K562 (cell line): ENCODE measurements around the gene KCNG4. TPM values are rescaled to one million over a fixed set of nuclear protein-coding genes. Genes with fewer than 3 reads are reported as not detected.

ENCODE experiments used
- ATAC-seq: fragments of 200-7000 bp; cut with Tn5 transposase; 3 replicates; pipeline ENCODE4 v1.9.1; 2020; ENCODE audit warnings: moderate library complexity
- BruUV-seq: library from RNA; stranded (reverse); fragments of 400-500 nt; replicated peaks from 2 replicates; lab custom pipeline; 2021; lab: Mats Ljungman, UMichigan
- CTCF ChIA-PET: fragments of 300-600 bp; formaldehyde crosslinking; extraction: SDS; loops from one replicate; lab custom pipeline; 2021; ENCODE audit warnings: low intra/inter-chr PET ratio; lab: Yijun Ruan, JAX
- POLR2A ChIA-PET: fragments of 300-600, 350-650 bp; sonication (Branson Sonifier 250); formaldehyde crosslinking; extraction: SDS; loops from one replicate; lab custom pipeline; 2021; ENCODE audit warnings: antibody characterized with exemption, inconsistent platforms; lab: Yijun Ruan, JAX
- DNase-seq, 4 experiments: peaks; one replicate each; pipeline versions ENCODE4 v3.0.0 to v3.0.0-alpha.2; 2011 to 2018; ENCODE audit warnings: low spot score in 3 of 4, mixed read lengths in 3 of 4; ENCODE audit errors: extremely low read depth in 1 of 4
- FAIRE-seq: peaks from 2 replicates; lab custom pipeline; 2011; peaks lifted over from hg19 to GRCh38; lab: Jason Lieb, UNC
- H2AFZ ChIP-seq: 2 replicates; pipeline ENCODE4 v1.6.0; 2011; ENCODE audit warnings: low read depth, low read length, control low read depth, inconsistent platforms
- H3K27ac ChIP-seq: fragments of 200-600 bp; 3 replicates; pipeline ENCODE4 v1.8.0; 2011; ENCODE audit warnings: low read depth, mild to moderate bottlenecking, control low read depth, inconsistent platforms, low read length, moderate library complexity, mixed read lengths; ENCODE audit errors: extremely low read depth
- H3K27me3 ChIP-seq, 2 experiments: fragments of 300-600 bp in 1 of 2; 2 replicates in 1 of 2; 3 replicates in 1 of 2; pipeline versions ENCODE4 v1.6.0 to v1.8.0; 2011; ENCODE audit warnings: inconsistent platforms in 2 of 2, low read length in 2 of 2, mild to moderate bottlenecking in 1 of 2, mixed read lengths in 1 of 2, moderate library complexity in 1 of 2; ENCODE audit not compliant: control insufficient read depth in 2 of 2, insufficient read depth in 2 of 2
- H3K36me3 ChIP-seq: fragments of 300-600 bp; 3 replicates; pipeline ENCODE4 v1.8.0; 2011; ENCODE audit warnings: mild to moderate bottlenecking, low read length, inconsistent platforms; ENCODE audit not compliant: control insufficient read depth, insufficient read depth
- H3K4me1 ChIP-seq, 2 experiments: fragments of 200-600 bp in 1 of 2; replicated peaks in 1 of 2; 2 replicates in 1 of 2; 3 replicates in 1 of 2; pipeline versions ENCODE4 v1.5.1 to v1.8.0; 2011; ENCODE audit warnings: inconsistent platforms in 2 of 2, low read length in 2 of 2, mild to moderate bottlenecking in 1 of 2, mixed read lengths in 1 of 2, moderate library complexity in 1 of 2; ENCODE audit not compliant: control insufficient read depth in 2 of 2, insufficient read depth in 2 of 2
- H3K4me2 ChIP-seq: 2 replicates; pipeline ENCODE4 v1.6.1; 2011; ENCODE audit warnings: low read length, control low read depth, inconsistent platforms, mixed read lengths; ENCODE audit not compliant: insufficient read depth
- H3K4me3 ChIP-seq: fragments of 200-600 bp; sonication (generic), shearing (Covaris generic); 2 replicates; pipeline ENCODE4 v1.5.1; 2016; ENCODE audit warnings: control low read depth, inconsistent platforms
- H3K79me2 ChIP-seq: fragments of 200-600 bp; 3 replicates; pipeline ENCODE4 v1.8.0; 2011; ENCODE audit warnings: low read length, inconsistent platforms; ENCODE audit not compliant: control insufficient read depth, insufficient read depth
- H3K9ac ChIP-seq, 2 experiments: 2 replicates each; pipeline versions ENCODE4 v1.6.0 to v1.6.1; 2011; ENCODE audit warnings: low read depth in 2 of 2, low read length in 2 of 2, control low read depth in 1 of 2, inconsistent platforms in 1 of 2, mild to moderate bottlenecking in 1 of 2, mixed read lengths in 1 of 2; ENCODE audit not compliant: insufficient read depth in 1 of 2
- H3K9me1 ChIP-seq: one replicate; pipeline ENCODE4 v1.6.0; 2011; ENCODE audit warnings: inconsistent platforms, mild to moderate bottlenecking, low read length, moderate library complexity; ENCODE audit not compliant: control insufficient read depth, insufficient read depth
- H3K9me3 ChIP-seq: replicated peaks from 2 replicates; pipeline ENCODE4 v1.5.1; 2011; ENCODE audit warnings: low read depth, low read length, inconsistent platforms; ENCODE audit not compliant: control insufficient read depth, insufficient read depth
- H4K20me1 ChIP-seq: replicated peaks from 2 replicates; pipeline ENCODE4 v1.6.1; 2011; ENCODE audit warnings: low read length, inconsistent platforms, mixed read lengths; ENCODE audit not compliant: control insufficient read depth, insufficient read depth
- ARID4B ChIP-seq: sonication (generic); formaldehyde crosslinking; IDR thresholded peaks from 2 replicates; pipeline ENCODE4 v1.8.0; 2022; ENCODE audit warnings: mild to moderate bottlenecking, missing genetic modification reagents
- CREBBP ChIP-seq: IDR thresholded peaks from one replicate; pipeline ENCODE4 v1.6.1; 2012; ENCODE audit warnings: low read depth, mild to moderate bottlenecking, control low read depth, inconsistent platforms, low read length
- CSDE1 ChIP-seq, 2 experiments: fragments of 450-650 bp; IDR thresholded peaks; 2 replicates each; pipeline ENCODE4 v1.6.1; 2016; ENCODE audit warnings: mild to moderate bottlenecking in 1 of 2
- CTBP1 ChIP-seq: fragments of 450-650 bp; IDR thresholded peaks from 2 replicates; pipeline ENCODE4 v1.6.1; 2016; ENCODE audit warnings: borderline replicate concordance
- E2F4 ChIP-seq: sonication (generic); formaldehyde crosslinking; IDR thresholded peaks from 2 replicates; pipeline ENCODE4 v1.8.0; 2022; ENCODE audit warnings: mild to moderate bottlenecking, low read depth, missing genetic modification reagents
- ELF1 ChIP-seq: fragments of 200-800 bp; sonication (Bioruptor generic); IDR thresholded peaks from 2 replicates; pipeline ENCODE4 v1.6.1; 2016; ENCODE audit warnings: missing genetic modification characterization, missing compliant biosample characterization
- HNRNPK ChIP-seq: fragments of 200-400 bp; formaldehyde crosslinking; IDR thresholded peaks from one replicate; pipeline ENCODE4 v1.6.1; 2018; ENCODE audit warnings: mild to moderate bottlenecking, low read depth, low read length; ENCODE audit not compliant: poor library complexity, severe bottlenecking
- HSF4 ChIP-seq: fragments of 250-450 bp; sonication (Bioruptor Pico); IDR thresholded peaks from 2 replicates; pipeline ENCODE4 v2.1.2; 2022; ENCODE audit warnings: mild to moderate bottlenecking, moderate library complexity, borderline replicate concordance
- NFE2 ChIP-seq: IDR thresholded peaks from 2 replicates; pipeline ENCODE4 v1.6.1; 2014; ENCODE audit warnings: antibody characterized with exemption, low read depth
- PCBP1 ChIP-seq: fragments of 200-400 bp; formaldehyde crosslinking; IDR thresholded peaks from 2 replicates; pipeline ENCODE4 v1.6.1; 2018; ENCODE audit warnings: mild to moderate bottlenecking, low read depth, low read length; ENCODE audit not compliant: poor library complexity, severe bottlenecking
- SAFB ChIP-seq: fragments of 200-400 bp; formaldehyde crosslinking; IDR thresholded peaks from 2 replicates; pipeline ENCODE4 v1.6.1; 2017; ENCODE audit warnings: low read depth, low read length, borderline replicate concordance
- TCFL5 ChIP-seq: fragments of 250-450 bp; sonication (Bioruptor Pico); conservative IDR thresholded peaks from 2 replicates; pipeline ENCODE4 v1.6.1; 2021; ENCODE audit warnings: mild to moderate bottlenecking, moderate library complexity, matching md5 sums
- ZFP30 ChIP-seq: fragments of 250-450 bp; sonication (Bioruptor Pico); IDR thresholded peaks from 2 replicates; pipeline ENCODE4 v1.8.0; 2022; ENCODE audit warnings: moderate library complexity, mild to moderate bottlenecking, inconsistent platforms, borderline replicate concordance
- ZNF124 ChIP-seq: sonication (generic); formaldehyde crosslinking; IDR thresholded peaks from 2 replicates; pipeline ENCODE4 v1.8.1; 2022; ENCODE audit warnings: missing genetic modification reagents
- ZNF277 ChIP-seq: fragments of 250-450 bp; sonication (Bioruptor Pico); IDR thresholded peaks from 2 replicates; pipeline ENCODE4 v1.8.0; 2022; ENCODE audit warnings: inconsistent platforms, mild to moderate bottlenecking, moderate library complexity, borderline replicate concordance
- ZNF354B ChIP-seq: fragments of 250-450 bp; sonication (Bioruptor Pico); IDR thresholded peaks from 2 replicates; pipeline ENCODE4 v1.4.0; 2020
- ZNF561 ChIP-seq: fragments of 450-650 bp; formaldehyde crosslinking; conservative IDR thresholded peaks from 2 replicates; pipeline ENCODE4 v1.4.0; 2020; ENCODE audit warnings: mild to moderate bottlenecking, moderate library complexity
- ZNF785 ChIP-seq: fragments of 250-450 bp; sonication (Bioruptor Pico); IDR thresholded peaks from 2 replicates; pipeline ENCODE4 v1.4.0; 2020; ENCODE audit warnings: mild to moderate bottlenecking
- WGBS: fragments of 100-300 bp; shearing (Covaris generic); methylation state at CpG from one replicate; pipeline ENCODE4 v1.1.6; 2016; ENCODE audit warnings: low coverage, mixed read lengths; ENCODE audit not compliant: insufficient coverage; ENCODE audit errors: missing lambda C conversion rate; 5-methylcytosine and 5-hydroxymethylcytosine counted together
- in situ Hi-C: fragments of 300-500 bp; cut with MboI; formaldehyde crosslinking; loops from 4 replicates; pipeline ENCODE4 v1.15.0; 2018; ENCODE audit warnings: inconsistent platforms, mixed read lengths
- intact Hi-C: fragments of 100-400 bp; cut with micrococcal nuclease; formaldehyde crosslinking; loops from 2 replicates; pipeline ENCODE4 v1.14.2; 2022
- polyA plus RNA-seq, 8 experiments: library from polyadenylated mRNA; depleted of rRNA in 4 of 8; stranded (reverse) in 5 of 8; unstranded in 3 of 8; fragments of >200 nt; fragmentation: Nextera tagmentation in 2 of 8; fragmentation: Illumina TruSeq in 1 of 8; extraction: Ambion mirVana in 2 of 8; extraction: Trizol in 1 of 8; gene quantifications; 2 replicates each; pipeline versions ENCODE4 v1.2.1 to v1.2.3, GENCODE V29; 2011 to 2014; ENCODE audit warnings: inconsistent platforms in 1 of 8, missing spikeins in 1 of 8
- total RNA-seq, 7 experiments: library from RNA; depleted of rRNA in 6 of 7; stranded (reverse); fragments of >200 nt in 6 of 7; fragmentation: Illumina TruSeq in 2 of 7; extraction: Trizol in 2 of 7; gene quantifications; 2 replicates each; pipeline versions ENCODE4 v1.2.1 to v1.2.3, GENCODE V29; 2011 to 2021; ENCODE audit warnings: low replicate concordance in 1 of 7

KCNG4 gene
- total and polyA plus RNA-seq, 9 of the 15 experiments (the other 6 are each of a cell fraction or from before 2014, with no cell fraction given): not detected

GRCh38 chr16:84253173-84253572 lies 13.4 kb upstream of the KCNG4 start:
- DNase-seq (no peak), ATAC-seq (no peak), FAIRE-seq (no peak)
- Histone ChIP-seq H3K27me3 (peaks cover 32 to 60% of the 10 kb centered on the region in 2 experiments), H3K4me1 (no peaks in the 10 kb centered on the region), H3K79me2 (no peaks in the 10 kb centered on the region), H3K9me3 (no peaks in the 10 kb centered on the region), H2AFZ (no peak overlapping the region), H3K4me3 (no peak overlapping the region), H3K4me2 (no peak overlapping the region), H3K9me1 (no peaks in the 10 kb centered on the region), H3K9ac (no peak overlapping the region), H3K36me3 (no peaks in the 10 kb centered on the region), H4K20me1 (no peaks in the 10 kb centered on the region), H3K27ac (no peak overlapping the region)
- intact Hi-C loops (no loop called here), in situ Hi-C loops (no loop called here)
- 1% methylated on average over 4 of the region's 4 CpGs for WGBS
- ChIA-PET POLR2A (interaction anchor here (0.5 kb wide), 1 partner anchor 9 kb away, joined by 4 read pairs; no protein-coding TSS in a partner anchor), CTCF (no interaction called here)
- BruUV-seq: no TSS peak
- TF ChIP-seq ZNF785 (CRISPR knock-in tag) (no peak), E2F4 (CRISPR knock-in tag) (no peak), ZNF277 (CRISPR knock-in tag) (no peak), CTBP1 (no peak), HSF4 (CRISPR knock-in tag) (no peak), ZFP30 (no peak), ARID4B (no peak), CSDE1 (IDR thresholded peaks at IDR 0.05) (no peak), HNRNPK (no peak), ELF1 (no peak), ZNF354B (CRISPR knock-in tag) (no peak), NFE2 (no peak), PCBP1 (no peak), TCFL5 (CRISPR knock-in tag) (no peak), ZNF561 (CRISPR knock-in tag) (no peak), SAFB (no peak), CREBBP (no peak), ZNF124 (CRISPR knock-in tag) (no peak)
- TF ChIP-seq, all 486 proteins: peak for 0
